Transverse colon (tissue), 4 donors: ENCODE results near the gene TMEM170A.

ENCODE experiments used
- CTCF ChIP-seq, 5 experiments: fragments of 200-600 bp in 3 of 5; fragments of 450-650 bp in 2 of 5; sonication (generic) in 3 of 5; IDR thresholded peaks; 1 replicate in 2 of 5; 2 replicates in 3 of 5; pipeline ENCODE4 v1.5.1; 2016 to 2017; ENCODE audit warnings: antibody characterized with exemption in 5 of 5, inconsistent platforms in 3 of 5, mild to moderate bottlenecking in 2 of 5, moderate library complexity in 1 of 5
- EP300 ChIP-seq: sonication (generic); formaldehyde crosslinking; IDR thresholded peaks from one replicate; pipeline ENCODE4 v1.6.1; 2017; ENCODE audit warnings: antibody characterized with exemption, low read depth
- POLR2A ChIP-seq: fragments of 450-650 bp; IDR thresholded peaks from one replicate; pipeline ENCODE4 v1.6.1; 2016; ENCODE audit warnings: antibody characterized with exemption, mild to moderate bottlenecking, moderate library complexity
- POLR2AphosphoS5 ChIP-seq, 3 donors: sonication (generic); formaldehyde crosslinking; IDR thresholded peaks; one replicate each; pipeline ENCODE4 v1.6.1; 2016; ENCODE audit warnings: antibody characterized with exemption in 3 of 3

GRCh38 chr16:75482434-75483205 is 18.1 kb upstream of the TMEM170A start:
- TF ChIP-seq CTCF (IDR thresholded peaks at IDR 0.05) = no peak
- TF ChIP-seq EP300 = no peak
- TF ChIP-seq POLR2A = no peak
- no peak for TF ChIP-seq POLR2AphosphoS5 (IDR thresholded peaks at IDR 0.05)
